Stomach (tissue), 4 donors: Measurements from ENCODE around the gene UGT2B17.

Experiments used
- EP300 ChIP-seq: sonication (generic); formaldehyde crosslinking; IDR thresholded peaks from one replicate; pipeline ENCODE4 v1.6.1; 2017; ENCODE audit warnings: antibody characterized with exemption
- POLR2AphosphoS5 ChIP-seq, 3 donors: sonication (generic); formaldehyde crosslinking; IDR thresholded peaks; one replicate each; pipeline ENCODE4 v1.6.1; 2016; ENCODE audit warnings: antibody characterized with exemption in 3 of 3
- TF ChIP-seq, protein P1 (sequence below), 7 experiments: fragments of 450-650 bp in 4 of 7; fragments of 200-600 bp in 3 of 7; sonication (generic) in 3 of 7; IDR thresholded peaks; one replicate each; pipeline ENCODE4 v1.5.1; 2016 to 2019; ENCODE audit warnings: antibody characterized with exemption in 7 of 7, control low read depth in 2 of 7, mild to moderate bottlenecking in 1 of 7

DNA sequence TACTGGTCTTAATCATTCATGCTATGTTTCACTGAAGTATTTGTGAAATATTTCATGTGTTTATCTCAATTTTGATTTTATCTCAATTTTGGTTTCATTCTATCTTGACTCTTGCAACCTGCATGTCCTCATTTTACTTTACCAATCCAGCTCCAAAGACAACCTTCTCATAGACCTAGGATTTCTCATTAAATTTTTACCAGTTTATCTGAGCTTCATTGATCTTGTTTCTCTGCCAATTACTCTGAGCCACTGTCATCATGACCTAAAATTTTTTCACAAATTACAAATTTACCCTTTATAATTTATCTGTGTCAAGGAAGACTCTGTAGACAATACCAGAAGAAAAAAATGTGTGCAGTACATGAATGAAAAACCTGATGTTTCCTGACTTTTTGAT is 18.6 kb upstream of the UGT2B17 start:
- TF ChIP-seq, protein P1, sequence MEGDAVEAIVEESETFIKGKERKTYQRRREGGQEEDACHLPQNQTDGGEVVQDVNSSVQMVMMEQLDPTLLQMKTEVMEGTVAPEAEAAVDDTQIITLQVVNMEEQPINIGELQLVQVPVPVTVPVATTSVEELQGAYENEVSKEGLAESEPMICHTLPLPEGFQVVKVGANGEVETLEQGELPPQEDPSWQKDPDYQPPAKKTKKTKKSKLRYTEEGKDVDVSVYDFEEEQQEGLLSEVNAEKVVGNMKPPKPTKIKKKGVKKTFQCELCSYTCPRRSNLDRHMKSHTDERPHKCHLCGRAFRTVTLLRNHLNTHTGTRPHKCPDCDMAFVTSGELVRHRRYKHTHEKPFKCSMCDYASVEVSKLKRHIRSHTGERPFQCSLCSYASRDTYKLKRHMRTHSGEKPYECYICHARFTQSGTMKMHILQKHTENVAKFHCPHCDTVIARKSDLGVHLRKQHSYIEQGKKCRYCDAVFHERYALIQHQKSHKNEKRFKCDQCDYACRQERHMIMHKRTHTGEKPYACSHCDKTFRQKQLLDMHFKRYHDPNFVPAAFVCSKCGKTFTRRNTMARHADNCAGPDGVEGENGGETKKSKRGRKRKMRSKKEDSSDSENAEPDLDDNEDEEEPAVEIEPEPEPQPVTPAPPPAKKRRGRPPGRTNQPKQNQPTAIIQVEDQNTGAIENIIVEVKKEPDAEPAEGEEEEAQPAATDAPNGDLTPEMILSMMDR (IDR thresholded peaks at IDR 0.05), result no peak
- no peak for TF ChIP-seq EP300
- no peak for TF ChIP-seq POLR2AphosphoS5 (IDR thresholded peaks at IDR 0.05)
